GM19240 (cell line): Measurements from ENCODE around the gene CLEC6A.
"Not testable (repeated sequence)": the region's sequence is repeated elsewhere in the genome, so short reads cannot be mapped to it uniquely, and the experiment has no call there.

Source experiments
- DNase-seq: peaks from one replicate; pipeline ENCODE4 v3.0.0; 2011; ENCODE audit warnings: low spot score; ENCODE audit not compliant: insufficient read length

The CLEC6A gene

DNA sequence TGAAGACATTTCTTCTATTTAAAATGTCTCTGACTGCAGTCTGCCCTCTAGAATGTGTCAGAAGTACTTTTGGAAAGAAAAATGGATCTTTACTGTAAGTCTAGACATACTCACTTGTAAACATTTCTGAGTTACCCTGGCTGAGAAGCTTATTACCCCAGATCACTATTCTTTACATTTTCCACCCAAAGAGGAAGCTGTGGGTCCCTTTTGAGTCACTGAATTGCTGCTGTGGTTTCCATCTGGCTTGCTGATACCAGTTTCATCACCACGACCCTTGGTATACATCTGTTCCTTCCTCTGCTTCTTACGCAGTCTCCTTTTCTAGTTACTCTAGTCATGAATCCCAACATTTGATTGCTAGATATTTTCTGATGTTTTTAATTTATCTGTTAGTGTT lies 37.3 kb downstream of the CLEC6A start:
- DNase-seq = peak; percentile 35

GRCh38 chr12:8495671-8496070 lies 39.9 kb downstream of the CLEC6A start:
- not testable (repeated sequence) for DNase-seq

- DNase-seq = not testable (repeated sequence)
Observed at GRCh38 chr12:8496074-8496473, 40.3 kb downstream of the CLEC6A start.

GRCh38 chr12:8499616-8500015 lies 43.9 kb downstream of the CLEC6A start:
- no peak for DNase-seq

GRCh38 chr12:8501720-8502119 lies 46.0 kb downstream of the CLEC6A start:
- no peak for DNase-seq

DNA sequence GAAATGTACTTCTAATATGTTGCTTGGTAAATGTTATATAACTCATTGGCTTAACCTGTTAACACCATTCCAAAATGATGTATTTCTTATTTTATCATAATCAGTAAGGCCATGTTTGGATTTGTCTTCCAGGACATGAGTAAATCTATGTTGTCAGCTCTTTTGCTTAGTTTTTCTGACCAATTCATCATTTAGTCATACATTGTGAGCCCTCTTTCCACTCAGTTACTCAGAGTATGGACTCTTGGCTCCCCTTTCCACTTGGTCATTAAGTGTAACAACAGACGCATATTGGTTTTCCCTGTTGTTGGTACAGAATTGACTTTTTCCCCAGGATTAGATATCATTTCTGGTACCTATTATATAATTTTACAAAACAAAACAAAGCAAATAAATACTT lies 48.6 kb downstream of the CLEC6A start:
- DNase-seq = no peak

DNA sequence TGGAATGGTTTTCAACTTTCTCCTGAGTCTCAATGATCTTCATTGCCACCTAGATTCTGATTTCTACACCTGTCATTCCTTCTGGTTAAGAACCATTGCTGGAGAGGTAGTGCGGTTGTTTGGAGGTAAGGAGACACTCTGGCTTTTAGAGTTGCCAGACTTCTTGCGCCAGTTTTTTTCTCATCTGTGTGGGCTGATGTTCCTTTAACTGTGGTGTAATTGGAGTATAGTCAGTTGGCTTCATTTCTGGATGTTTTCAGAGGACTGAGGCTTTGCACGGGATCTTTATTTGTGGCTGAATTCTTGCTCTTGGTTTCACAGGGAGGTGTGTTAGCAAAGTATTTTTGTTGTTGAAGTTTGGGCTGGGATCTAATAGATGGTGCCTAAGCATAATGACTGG lies 51.8 kb downstream of the CLEC6A start:
- no peak for DNase-seq

GRCh38 chr12:8508223-8508622 lies 52.5 kb downstream of the CLEC6A start:
- no peak for DNase-seq

DNA sequence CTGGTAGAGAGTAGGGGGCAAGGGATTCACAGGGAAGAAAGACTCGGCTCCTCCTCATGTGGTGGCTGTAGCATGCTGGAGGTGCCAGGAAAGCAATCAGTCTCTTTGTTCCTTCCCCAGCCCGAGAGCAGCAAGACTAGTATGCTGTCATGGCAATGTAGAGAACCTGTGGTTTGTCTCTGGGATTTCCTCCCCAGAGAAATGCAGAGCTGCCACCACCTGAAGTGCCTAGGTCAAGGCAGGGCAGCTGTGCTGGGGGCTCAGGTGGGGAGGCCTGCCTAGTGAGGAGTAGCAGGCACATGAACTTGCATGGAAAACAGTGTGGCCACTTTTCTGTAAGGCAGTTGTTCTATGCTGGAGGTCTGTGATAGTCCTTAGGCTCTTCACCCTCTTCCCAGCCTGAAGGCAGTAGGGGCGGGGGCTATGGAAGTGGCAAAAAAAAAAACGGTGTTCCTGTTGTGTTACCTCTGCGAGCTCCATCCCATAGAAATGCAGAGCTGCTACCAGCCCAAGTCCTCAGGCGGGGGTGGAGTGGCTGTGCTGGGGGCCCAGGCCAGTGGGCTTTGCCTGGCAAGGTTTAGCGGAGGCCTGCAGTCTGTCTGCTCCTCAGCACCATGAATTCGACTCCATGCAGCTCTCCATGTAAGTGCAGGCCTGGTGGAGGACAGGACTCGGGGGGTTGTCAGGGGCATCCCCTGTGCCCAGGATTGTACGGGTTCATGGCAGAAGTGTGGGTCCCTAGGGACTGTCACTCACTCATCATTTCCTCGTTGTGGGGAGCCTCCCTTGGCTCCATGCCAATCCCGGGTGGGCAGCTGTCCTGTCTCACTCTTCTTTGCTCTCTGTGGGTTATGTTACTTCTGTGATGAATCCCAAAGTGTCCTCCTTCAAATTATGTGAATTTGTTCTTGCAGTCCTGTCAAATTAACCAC lies 53.4 kb downstream of the CLEC6A start:
- DNase-seq = no peak

DNA sequence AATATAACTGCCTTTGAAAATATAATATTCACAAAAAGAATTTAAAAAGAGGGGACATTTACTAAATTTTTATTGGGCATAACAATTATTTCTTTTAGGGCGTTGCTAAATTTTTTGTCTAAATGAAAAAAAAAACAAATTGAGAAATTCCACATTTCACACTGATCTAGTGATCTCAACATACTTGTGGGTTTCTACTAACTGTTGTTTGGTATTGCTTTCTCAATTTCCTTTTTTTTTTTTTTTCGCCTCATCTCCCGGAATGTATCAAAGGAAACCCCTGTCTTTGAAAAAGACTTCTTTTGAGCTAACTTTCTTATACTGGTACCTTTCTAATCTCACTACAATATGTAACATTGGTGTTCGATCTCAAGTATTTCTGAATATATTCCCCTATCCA lies 57.5 kb downstream of the CLEC6A start, which contains the start of gene CLEC4D:
Gene CLEC4D (plus strand): TSS at position 248 of the 400 bp plus-strand sequence. CDS start 230 bp downstream, outside the sequence.
- DNase-seq = no peak

GRCh38 chr12:8517971-8518370 lies 62.2 kb downstream of the CLEC6A start:
- DNase-seq = no peak

DNA sequence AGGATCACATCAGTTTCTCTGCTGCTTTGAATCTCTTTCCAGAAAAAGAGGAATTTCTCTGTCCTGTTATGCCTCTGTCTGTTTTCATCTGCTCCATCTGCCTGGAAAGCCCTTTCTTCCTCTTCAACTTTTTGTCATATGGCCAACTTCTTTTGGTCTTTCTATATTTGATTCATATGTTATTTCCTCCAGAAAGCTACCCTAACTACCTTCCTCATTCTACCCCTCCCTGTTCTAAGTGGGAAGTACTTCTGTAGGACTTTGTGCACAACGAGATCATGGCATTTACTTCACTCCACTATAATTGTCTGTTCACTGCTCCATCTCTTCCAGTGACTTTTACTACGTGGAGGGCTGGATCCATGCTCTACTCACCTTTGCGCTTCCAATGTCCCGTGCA lies 63.4 kb downstream of the CLEC6A start:
- DNase-seq = no peak

DNA sequence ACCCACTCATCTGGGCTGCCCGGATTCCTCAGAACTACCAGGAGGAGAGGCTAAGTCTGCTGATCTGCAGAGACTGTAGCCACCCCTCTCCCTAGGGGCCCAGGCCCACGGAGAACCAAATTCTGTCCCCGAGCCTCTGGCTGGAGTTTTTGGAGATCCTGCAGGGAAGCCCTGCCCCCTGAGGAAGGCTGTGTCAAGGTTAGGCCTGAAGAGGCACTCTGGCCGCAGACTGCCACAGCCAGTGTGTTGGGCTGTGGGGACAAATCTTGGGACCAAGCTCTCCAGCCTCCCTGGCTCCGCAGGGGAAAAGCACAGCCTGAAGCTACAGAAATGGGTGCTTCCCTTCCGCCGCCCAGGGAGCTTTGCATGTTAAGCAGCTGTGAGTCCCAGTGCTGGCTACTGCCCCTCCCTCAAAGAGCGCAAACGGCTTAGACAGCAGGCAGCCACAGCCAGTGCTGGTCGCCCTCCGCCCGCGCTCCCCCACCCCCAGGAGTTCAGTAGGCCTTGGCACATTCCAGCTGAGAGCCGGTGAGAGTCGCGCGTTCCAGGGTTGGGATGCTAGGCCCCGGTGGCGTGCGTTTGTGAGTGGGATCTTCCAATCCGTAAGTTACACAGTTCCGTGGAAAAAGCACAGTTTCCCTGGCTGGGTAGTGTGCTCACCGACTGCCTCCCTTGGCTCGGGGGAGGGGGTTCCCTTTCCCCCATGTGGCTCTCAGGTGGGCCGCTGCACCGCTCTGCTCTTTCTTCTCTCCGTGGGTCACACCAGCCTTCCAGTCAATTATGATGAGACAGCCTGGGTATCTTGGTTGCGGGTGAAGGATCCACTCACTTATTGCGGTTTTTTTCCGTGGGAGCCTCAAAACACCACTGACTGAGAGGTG lies 71.7 kb downstream of the CLEC6A start:
- no peak for DNase-seq
